Glutamatergic neuron (in vitro differentiated cells): ENCODE data around the gene SLC17A5. TPM values are rescaled to one million over a fixed set of nuclear protein-coding genes. Genes with fewer than 3 reads are reported as not detected.

ENCODE experiments used
- DNase-seq: peaks from one replicate; pipeline ENCODE4 v3.0.0; 2022
- H3K27ac Mint-ChIP-seq: one replicate; pipeline ENCODE4 v1.8.0; 2020; ENCODE audit warnings: mild to moderate bottlenecking, mixed read lengths, inconsistent platforms; ENCODE audit not compliant: unreplicated experiment
- H3K27me3 Mint-ChIP-seq: one replicate; pipeline ENCODE4 v1.8.0; 2020; ENCODE audit warnings: mild to moderate bottlenecking, moderate library complexity, mixed read lengths, inconsistent platforms; ENCODE audit not compliant: unreplicated experiment
- H3K36me3 Mint-ChIP-seq: one replicate; pipeline ENCODE4 v1.8.0; 2020; ENCODE audit warnings: mild to moderate bottlenecking, mixed read lengths, inconsistent platforms; ENCODE audit not compliant: unreplicated experiment
- H3K4me1 Mint-ChIP-seq: one replicate; pipeline ENCODE4 v1.8.0; 2020; ENCODE audit warnings: mild to moderate bottlenecking, low read depth, mixed read lengths, inconsistent platforms; ENCODE audit not compliant: unreplicated experiment
- H3K4me3 Mint-ChIP-seq: one replicate; pipeline ENCODE4 v1.8.0; 2020; ENCODE audit warnings: mild to moderate bottlenecking, mixed read lengths, inconsistent platforms; ENCODE audit not compliant: unreplicated experiment
- H3K9me3 Mint-ChIP-seq: one replicate; pipeline ENCODE4 v1.8.0; 2020; ENCODE audit warnings: mild to moderate bottlenecking, moderate library complexity, mixed read lengths, inconsistent platforms; ENCODE audit not compliant: unreplicated experiment
- CTCF ChIP-seq: fragments of 200-600 bp; sonication (generic); IDR thresholded peaks from one replicate; pipeline ENCODE4 v1.5.0; 2021; ENCODE audit not compliant: partially characterized antibody, unreplicated experiment
- total RNA-seq: library from RNA; stranded (reverse); fragmentation: NEBNext Ultra II Directional; extraction: Animal tissue kit (Norgen Biotek cat#: 25700); gene quantifications from one replicate; pipeline ENCODE4 v1.2.1, GENCODE V29; 2021; ENCODE audit not compliant: unreplicated experiment

Gene SLC17A5
- total RNA-seq, 1 donor from 2014 or later = 14.3 TPM

GRCh38 chr6:73606428-73606827 is 47.4 kb downstream of the SLC17A5 start:
- Mint-ChIP-seq H3K27ac (no peak overlapping the region), H3K27me3 (peaks cover 4% of the 10 kb centered on the region), H3K4me3 (no peak overlapping the region), H3K9me3 (peaks cover 2% of the 10 kb centered on the region), H3K36me3 (no peaks in the 10 kb centered on the region), H3K4me1 (no peaks in the 10 kb centered on the region)
- no peak for TF ChIP-seq CTCF
- no peak for DNase-seq

- no peak overlapping the region for H3K4me3 Mint-ChIP-seq
- peaks cover 3% of the 10 kb centered on the region for H3K27me3 Mint-ChIP-seq
- no peak for DNase-seq
- H3K27ac Mint-ChIP-seq = no peak overlapping the region
- no peaks in the 10 kb centered on the region for H3K4me1 Mint-ChIP-seq
- H3K9me3 Mint-ChIP-seq = peaks cover 3% of the 10 kb centered on the region
- no peaks in the 10 kb centered on the region for H3K36me3 Mint-ChIP-seq
- TF ChIP-seq CTCF = no peak
These were observed 49.3 kb downstream of the SLC17A5 start for GRCh38 chr6:73604461-73604860.

GRCh38 chr6:73604020-73604419 is 49.8 kb downstream of the SLC17A5 start:
- Mint-ChIP-seq H3K4me1 (no peaks in the 10 kb centered on the region), H3K27ac (no peak overlapping the region), H3K4me3 (no peak overlapping the region), H3K36me3 (no peaks in the 10 kb centered on the region), H3K9me3 (peaks cover 3% of the 10 kb centered on the region), H3K27me3 (peaks cover 3% of the 10 kb centered on the region)
- no peak for DNase-seq
- TF ChIP-seq CTCF = no peak

- TF ChIP-seq CTCF = no peak
- Mint-ChIP-seq H3K27me3 (no peaks in the 10 kb centered on the region), H3K4me3 (no peak overlapping the region), H3K4me1 (no peaks in the 10 kb centered on the region), H3K36me3 (no peaks in the 10 kb centered on the region), H3K9me3 (no peaks in the 10 kb centered on the region), H3K27ac (no peak overlapping the region)
- DNase-seq = no peak
These were observed 67.3 kb downstream of the SLC17A5 start for GRCh38 chr6:73586416-73586974.

- Mint-ChIP-seq H3K9me3 (peaks cover under 1% of the 10 kb centered on the region), H3K4me3 (no peak overlapping the region), H3K36me3 (peaks cover 3% of the 10 kb centered on the region), H3K4me1 (peaks cover under 1% of the 10 kb centered on the region), H3K27me3 (no peaks in the 10 kb centered on the region), H3K27ac (no peak overlapping the region)
- DNase-seq = no peak
- no peak for TF ChIP-seq CTCF
These were observed 68.0 kb downstream of the SLC17A5 start for GRCh38 chr6:73585566-73586415.
